Retinal pigment epithelial cell (primary cell): ENCODE measurements around the gene ADGRB2.

Source experiments
- DNase-seq: peaks from one replicate; pipeline ENCODE4 v3.0.0-alpha.2; 2010; ENCODE audit warnings: low read depth
- H3K4me3 ChIP-seq: 2 replicates; pipeline ENCODE4 v1.5.1; 2011; ENCODE audit warnings: mild to moderate bottlenecking, low read length, control low read depth, moderate library complexity
- TF ChIP-seq, protein P1 (sequence below): conservative IDR thresholded peaks from 2 replicates; pipeline ENCODE4 v1.5.1; 2011; ENCODE audit warnings: low read depth, low read length, control low read depth, inconsistent platforms

ADGRB2 gene

GRCh38 chr1:31768939-31769704, 5.0 kb upstream of the ADGRB2 start:
- DNase-seq: no peak
- H3K4me3 ChIP-seq: no peak overlapping the region
- TF ChIP-seq, protein P1, sequence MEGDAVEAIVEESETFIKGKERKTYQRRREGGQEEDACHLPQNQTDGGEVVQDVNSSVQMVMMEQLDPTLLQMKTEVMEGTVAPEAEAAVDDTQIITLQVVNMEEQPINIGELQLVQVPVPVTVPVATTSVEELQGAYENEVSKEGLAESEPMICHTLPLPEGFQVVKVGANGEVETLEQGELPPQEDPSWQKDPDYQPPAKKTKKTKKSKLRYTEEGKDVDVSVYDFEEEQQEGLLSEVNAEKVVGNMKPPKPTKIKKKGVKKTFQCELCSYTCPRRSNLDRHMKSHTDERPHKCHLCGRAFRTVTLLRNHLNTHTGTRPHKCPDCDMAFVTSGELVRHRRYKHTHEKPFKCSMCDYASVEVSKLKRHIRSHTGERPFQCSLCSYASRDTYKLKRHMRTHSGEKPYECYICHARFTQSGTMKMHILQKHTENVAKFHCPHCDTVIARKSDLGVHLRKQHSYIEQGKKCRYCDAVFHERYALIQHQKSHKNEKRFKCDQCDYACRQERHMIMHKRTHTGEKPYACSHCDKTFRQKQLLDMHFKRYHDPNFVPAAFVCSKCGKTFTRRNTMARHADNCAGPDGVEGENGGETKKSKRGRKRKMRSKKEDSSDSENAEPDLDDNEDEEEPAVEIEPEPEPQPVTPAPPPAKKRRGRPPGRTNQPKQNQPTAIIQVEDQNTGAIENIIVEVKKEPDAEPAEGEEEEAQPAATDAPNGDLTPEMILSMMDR: no peak

DNA sequence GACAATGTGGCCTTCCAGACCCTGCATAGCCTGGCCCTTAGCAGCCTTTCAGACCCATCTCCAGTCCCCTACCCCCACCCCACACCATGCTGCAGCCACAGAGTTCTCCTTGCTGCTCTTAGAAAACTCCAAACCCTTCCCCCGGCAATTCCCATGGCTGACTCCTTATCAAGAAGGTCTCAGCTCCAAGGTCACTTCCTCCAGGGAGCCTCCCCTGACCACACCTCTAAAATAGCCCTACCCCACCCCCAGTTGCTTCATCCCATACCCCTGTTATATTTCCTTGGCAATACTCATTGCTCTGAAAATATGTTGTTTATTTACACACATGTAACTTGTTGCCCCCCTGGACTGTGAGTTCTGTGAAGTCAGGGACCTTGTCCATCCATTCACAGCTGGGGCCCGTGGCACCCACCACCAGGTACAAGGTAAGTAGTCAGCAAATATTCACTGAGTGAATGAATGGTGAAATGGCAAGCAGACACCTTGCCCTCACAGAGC, 4.3 kb upstream of the ADGRB2 start:
- TF ChIP-seq, protein P1: no peak
- no peak overlapping the region for H3K4me3 ChIP-seq
- DNase-seq: no peak

DNA sequence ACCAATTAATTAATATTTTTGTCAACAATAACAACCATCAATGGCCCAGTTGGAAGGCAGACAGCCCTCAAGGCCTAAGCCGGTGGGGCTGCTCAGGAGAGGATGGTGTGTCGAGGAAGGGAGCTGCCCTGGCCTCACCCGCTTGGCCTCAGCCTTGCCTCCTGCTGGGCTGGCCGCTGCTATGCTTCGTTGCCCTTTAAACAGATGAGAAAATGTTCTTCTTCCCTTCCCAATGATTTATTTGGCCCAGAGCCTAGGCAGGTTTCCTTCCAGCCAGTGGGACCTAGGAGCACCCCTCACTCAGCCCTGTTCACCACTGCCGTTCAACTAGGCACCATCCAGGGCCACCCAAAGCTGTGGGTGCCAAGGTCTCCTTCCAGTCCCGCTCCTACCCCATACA, 3.1 kb upstream of the ADGRB2 start:
- no peak overlapping the region for H3K4me3 ChIP-seq
- DNase-seq: no peak

DNA sequence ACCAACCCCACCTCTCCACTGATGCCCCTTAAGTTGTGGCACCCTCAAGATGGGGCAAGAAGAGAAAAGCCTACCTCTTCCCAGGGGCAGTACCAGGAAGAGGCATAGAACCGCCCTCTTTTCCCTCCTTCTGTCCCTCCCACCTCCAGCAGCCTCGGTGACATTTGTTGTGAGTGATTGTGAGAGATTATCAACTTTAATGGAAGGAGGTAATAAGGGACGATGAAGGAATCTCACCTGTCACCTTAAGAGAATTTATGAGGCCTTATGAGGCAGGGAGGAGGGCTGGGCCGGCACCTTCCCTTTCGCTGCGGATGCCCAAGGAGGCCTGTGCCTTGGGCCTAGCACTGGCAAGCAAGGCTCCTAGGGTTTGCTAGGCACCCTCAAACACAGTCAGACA, 1.4 kb upstream of the ADGRB2 start:
- H3K4me3 ChIP-seq: no peak overlapping the region
- TF ChIP-seq, protein P1: no peak
- no peak for DNase-seq

More for the DNA sequence above, 3.1 kb upstream of the ADGRB2 start:
- TF ChIP-seq, protein P1: no peak

GRCh38 chr1:31765041-31765467, 914 bp upstream of the ADGRB2 start:
- TF ChIP-seq, protein P1: peak; percentile 57
- no peak for DNase-seq
- no peak overlapping the region for H3K4me3 ChIP-seq

- TF ChIP-seq, protein P1: no peak
- H3K4me3 ChIP-seq: peak overlapping the region; percentile 49
- DNase-seq: no peak
Observed at GRCh38 chr1:31763671-31764311, 349 bp downstream of the ADGRB2 start.
